ENCODE data around the gene CACNA1G.

DNA sequence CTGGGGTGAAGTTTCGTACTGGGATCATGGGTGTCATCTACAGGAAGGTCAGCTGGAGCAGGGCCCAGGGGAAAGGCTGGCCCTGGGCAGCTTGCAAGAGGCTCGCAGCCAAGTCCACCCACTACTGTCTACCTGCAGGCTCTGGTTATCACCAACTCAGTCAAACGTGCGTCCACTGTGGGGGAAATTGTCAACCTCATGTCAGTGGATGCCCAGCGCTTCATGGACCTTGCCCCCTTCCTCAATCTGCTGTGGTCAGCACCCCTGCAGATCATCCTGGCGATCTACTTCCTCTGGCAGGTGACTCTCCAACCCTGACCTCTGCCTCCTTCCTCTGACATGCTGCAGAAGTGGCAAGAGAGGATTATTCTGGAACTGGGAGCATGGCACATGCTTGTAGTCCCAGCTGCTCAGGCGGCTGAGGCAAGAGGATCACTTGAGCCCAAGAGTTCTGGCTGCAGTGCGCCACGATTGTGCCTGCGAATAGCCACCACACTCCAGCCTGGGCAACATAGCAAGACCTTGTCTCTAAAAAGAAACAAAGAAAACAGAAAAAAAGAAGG, 103.4 kb downstream of the CACNA1G start:
- no peak for TF ChIP-seq EZH2 (IDR thresholded peaks at IDR 0.05; ENCODE audit: borderline replicate concordance, low read depth, low read length, severe bottlenecking)
- no peak for TF ChIP-seq CTCF (IDR thresholded peaks at IDR 0.05; ENCODE audit: extremely low read depth in 1 of 2, insufficient read depth in 1 of 2, low read depth in 1 of 2, low read length in 2 of 2)
- no peak for TF ChIP-seq POLR2AphosphoS5 (IDR thresholded peaks at IDR 0.05; ENCODE audit: insufficient read depth, low read depth, low read length)
- no peak for TF ChIP-seq GATA2 (IDR thresholded peaks at IDR 0.05; ENCODE audit: insufficient read depth, insufficient read length, low read depth, low read length)
- TF ChIP-seq MYC (IDR thresholded peaks at IDR 0.05; ENCODE audit: low read depth, low read length) = no peak
- no peak for TF ChIP-seq POLR2A (IDR thresholded peaks at IDR 0.05; ENCODE audit: low read depth, low read length)
- no peak for TF ChIP-seq MAX (IDR thresholded peaks at IDR 0.05; ENCODE audit: insufficient read depth, insufficient read length)

All from endothelial cell of umbilical vein (primary cell).